Gastroesophageal sphincter (tissue), 3 donors: ENCODE data around the gene CNIH4.

ENCODE experiments used
- CTCF ChIP-seq, 4 experiments: fragments of 200-600 bp in 2 of 4; fragments of 450-650 bp in 2 of 4; sonication (generic) in 1 of 4; IDR thresholded peaks; one replicate each; pipeline ENCODE4 v1.5.1; 2017 to 2019; ENCODE audit warnings: antibody characterized with exemption in 4 of 4, mild to moderate bottlenecking in 2 of 4, moderate library complexity in 2 of 4
- POLR2A ChIP-seq, 2 donors: fragments of 450-650 bp; IDR thresholded peaks; one replicate each; pipeline ENCODE4 v1.6.1; 2017; ENCODE audit warnings: antibody characterized with exemption in 2 of 2, mild to moderate bottlenecking in 2 of 2, moderate library complexity in 1 of 2
- POLR2AphosphoS5 ChIP-seq: sonication (generic); formaldehyde crosslinking; IDR thresholded peaks from one replicate; pipeline ENCODE4 v1.6.1; 2017; ENCODE audit warnings: antibody characterized with exemption

GRCh38 chr1:224328644-224329043 lies 28.0 kb upstream of the CNIH4 start:
- TF ChIP-seq CTCF (IDR thresholded peaks at IDR 0.05) (no peak), POLR2A (IDR thresholded peaks at IDR 0.05) (no peak), POLR2AphosphoS5 (no peak)
